Measurements from ENCODE around the gene ADAM33.

The ADAM33 gene

GRCh38 chr20:3706774-3707507 lies 25.1 kb upstream of the ADAM33 start:
- no peak for DNase-seq

- DNase-seq: no peak
These were observed 24.3 kb upstream of the ADAM33 start for GRCh38 chr20:3705970-3706739.

- no peak for DNase-seq
These were observed 23.7 kb upstream of the ADAM33 start for GRCh38 chr20:3705491-3705969.

- DNase-seq: no peak
These were observed 22.3 kb upstream of the ADAM33 start for GRCh38 chr20:3704087-3704486.

- DNase-seq: no peak
These were observed 21.0 kb upstream of the ADAM33 start for GRCh38 chr20:3702611-3703391.

GRCh38 chr20:3701061-3701998 lies 19.5 kb upstream of the ADAM33 start:
- no peak for DNase-seq

GRCh38 chr20:3699037-3699436 lies 17.2 kb upstream of the ADAM33 start:
- DNase-seq: no peak

- no peak for DNase-seq
These were observed 16.8 kb upstream of the ADAM33 start for GRCh38 chr20:3698591-3699001.

- no peak for DNase-seq
These were observed 15.9 kb upstream of the ADAM33 start for GRCh38 chr20:3697588-3698305.

GRCh38 chr20:3696745-3697587 lies 15.2 kb upstream of the ADAM33 start:
- DNase-seq: no peak

- DNase-seq: no peak
These were observed 14.4 kb upstream of the ADAM33 start for GRCh38 chr20:3696200-3696599.

- no peak for DNase-seq
These were observed 13.1 kb upstream of the ADAM33 start for GRCh38 chr20:3694864-3695263.

- no peak for DNase-seq
These were observed 11.6 kb upstream of the ADAM33 start for GRCh38 chr20:3693376-3693775.

- DNase-seq: no peak
These were observed 11.0 kb upstream of the ADAM33 start for GRCh38 chr20:3692706-3693294.

- DNase-seq: no peak
These were observed 10.1 kb upstream of the ADAM33 start for GRCh38 chr20:3691897-3692296.

GRCh38 chr20:3691306-3691705 lies 9.5 kb upstream of the ADAM33 start:
- no peak for DNase-seq

GRCh38 chr20:3690413-3690812 lies 8.6 kb upstream of the ADAM33 start:
- DNase-seq: no peak

GRCh38 chr20:3689978-3690377 lies 8.2 kb upstream of the ADAM33 start:
- no peak for DNase-seq

- no peak for DNase-seq
These were observed 5.8 kb upstream of the ADAM33 start for GRCh38 chr20:3687655-3688054.

GRCh38 chr20:3686867-3687321 lies 5.1 kb upstream of the ADAM33 start:
- DNase-seq: no peak
